ENCODE measurements around the gene DPYSL4. TPM values are rescaled to one million over a fixed set of nuclear protein-coding genes. Genes with fewer than 3 reads are reported as not detected.
A peak's percentile ranks its signal among the peaks of the same experiment; 100 is the strongest.
"Not testable (repeated sequence)": the region's sequence is repeated elsewhere in the genome, so short reads cannot be mapped to it uniquely, and the experiment has no call there.

Gene DPYSL4
- total RNA-seq, 1 experiment from 2014 or later, result not detected

- DNase-seq (ENCODE audit: low read depth), result no peak
Observed at GRCh38 chr10:132205650-132206376, 19.1 kb downstream of the DPYSL4 start.

- no peak for DNase-seq (ENCODE audit: low read depth)
Observed at GRCh38 chr10:132206377-132206745, 19.6 kb downstream of the DPYSL4 start.

GRCh38 chr10:132206806-132207535, 20.2 kb downstream of the DPYSL4 start:
- DNase-seq (ENCODE audit: low read depth), result no peak

GRCh38 chr10:132207536-132208461, 21.1 kb downstream of the DPYSL4 start:
- no peak for DNase-seq (ENCODE audit: low read depth)

GRCh38 chr10:132208462-132209050, 21.8 kb downstream of the DPYSL4 start:
- no peak for DNase-seq (ENCODE audit: low read depth)

- DNase-seq (ENCODE audit: low read depth), result peak; percentile 49
Observed at GRCh38 chr10:132209130-132209529, 22.4 kb downstream of the DPYSL4 start.

GRCh38 chr10:132209978-132210530, 23.3 kb downstream of the DPYSL4 start:
- DNase-seq (ENCODE audit: low read depth), result no peak

- no peak for DNase-seq (ENCODE audit: low read depth)
Observed at GRCh38 chr10:132210766-132211165, 24.0 kb downstream of the DPYSL4 start.

GRCh38 chr10:132211246-132211645, 24.5 kb downstream of the DPYSL4 start:
- DNase-seq (ENCODE audit: low read depth), result no peak

GRCh38 chr10:132212816-132213215, 26.1 kb downstream of the DPYSL4 start:
- no peak for DNase-seq (ENCODE audit: low read depth)

GRCh38 chr10:132213917-132214316, 27.2 kb downstream of the DPYSL4 start:
- DNase-seq (ENCODE audit: low read depth), result no peak

- not testable (repeated sequence) for DNase-seq (ENCODE audit: low read depth)
Observed at GRCh38 chr10:132216441-132216840, 29.7 kb downstream of the DPYSL4 start.

GRCh38 chr10:132219486-132219885, 32.7 kb downstream of the DPYSL4 start:
- DNase-seq (ENCODE audit: low read depth), result no peak

GRCh38 chr10:132220061-132220460, 33.3 kb downstream of the DPYSL4 start:
- DNase-seq (ENCODE audit: low read depth), result no peak

- not testable (repeated sequence) for DNase-seq (ENCODE audit: low read depth)
Observed at GRCh38 chr10:132220996-132221395, 34.2 kb downstream of the DPYSL4 start.

- DNase-seq (ENCODE audit: low read depth), result no peak
Observed at GRCh38 chr10:132222726-132223125, 36.0 kb downstream of the DPYSL4 start.

- DNase-seq (ENCODE audit: low read depth), result peak; percentile 80
Observed at GRCh38 chr10:132223156-132223590, 36.4 kb downstream of the DPYSL4 start.

- DNase-seq (ENCODE audit: low read depth), result no peak
Observed at GRCh38 chr10:132223611-132224342, 37.0 kb downstream of the DPYSL4 start.

- no peak for DNase-seq (ENCODE audit: low read depth)
Observed at GRCh38 chr10:132224343-132225072, 37.8 kb downstream of the DPYSL4 start.
